Liver (tissue), 3 donors: ENCODE results near the gene ZNF605.

Source experiments
- CTCF ChIP-seq: fragments of 150-350 bp; IDR thresholded peaks from 2 replicates; pipeline ENCODE4 v1.5.1; 2017; ENCODE audit warnings: improper control_type of control experiment, low read depth, low read length; ENCODE audit not compliant: missing input control
- EGR1 ChIP-seq, 2 donors: IDR thresholded peaks; 2 replicates each; pipeline ENCODE4 v1.6.1; 2016 to 2018; ENCODE audit warnings: antibody characterized with exemption in 2 of 2, low read depth in 2 of 2
- ZBTB33 ChIP-seq: IDR thresholded peaks from 2 replicates; pipeline ENCODE4 v1.6.1; 2016; ENCODE audit warnings: antibody characterized with exemption
- donor health status: healthy.
- donor health status: healthy.

DNA sequence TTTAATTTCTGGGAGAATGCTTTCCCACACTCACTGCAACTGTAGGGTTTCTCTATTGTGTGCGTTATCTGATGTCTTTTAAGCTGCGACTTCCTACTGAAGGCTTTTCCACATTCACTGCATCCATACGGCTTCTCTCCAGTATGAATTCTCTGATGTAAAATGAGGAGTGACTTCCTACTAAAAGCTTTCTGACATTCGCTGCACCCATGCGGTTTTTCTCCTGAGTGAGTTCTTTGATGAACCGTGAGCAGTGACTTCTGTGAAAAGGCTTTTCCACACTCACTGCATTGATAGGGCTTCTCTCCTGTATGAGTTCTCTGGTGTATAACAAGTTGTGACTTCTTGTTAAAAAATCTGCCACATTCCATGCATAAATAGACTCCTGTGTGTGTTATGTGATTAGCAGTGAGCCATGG, 29.7 kb downstream of the ZNF605 start:
- TF ChIP-seq EGR1 (IDR thresholded peaks at IDR 0.05; ENCODE audit: low read depth in 2 of 2) (no peak), CTCF (no peak), ZBTB33 (no peak)
